K562 (cell line): ENCODE measurements around the gene SLC25A36. TPM values are rescaled to one million over a fixed set of nuclear protein-coding genes. Genes with fewer than 3 reads are reported as not detected.

ENCODE experiments used
- ATAC-seq: fragments of 200-7000 bp; cut with Tn5 transposase; 3 replicates; pipeline ENCODE4 v1.9.1; 2020; ENCODE audit warnings: moderate library complexity
- BruUV-seq: library from RNA; stranded (reverse); fragments of 400-500 nt; replicated peaks from 2 replicates; lab custom pipeline; 2021; lab: Mats Ljungman, UMichigan
- CTCF ChIA-PET: fragments of 300-600 bp; formaldehyde crosslinking; extraction: SDS; loops from one replicate; lab custom pipeline; 2021; ENCODE audit warnings: low intra/inter-chr PET ratio; lab: Yijun Ruan, JAX
- POLR2A ChIA-PET: fragments of 300-600, 350-650 bp; sonication (Branson Sonifier 250); formaldehyde crosslinking; extraction: SDS; loops from one replicate; lab custom pipeline; 2021; ENCODE audit warnings: antibody characterized with exemption, inconsistent platforms; lab: Yijun Ruan, JAX
- DNase-seq, 4 experiments: peaks; one replicate each; pipeline versions ENCODE4 v3.0.0 to v3.0.0-alpha.2; 2011 to 2018; ENCODE audit warnings: low spot score in 3 of 4, mixed read lengths in 3 of 4; ENCODE audit errors: extremely low read depth in 1 of 4
- FAIRE-seq: peaks from 2 replicates; lab custom pipeline; 2011; peaks lifted over from hg19 to GRCh38; lab: Jason Lieb, UNC
- H2AFZ ChIP-seq: 2 replicates; pipeline ENCODE4 v1.6.0; 2011; ENCODE audit warnings: low read depth, low read length, control low read depth, inconsistent platforms
- H3K27ac ChIP-seq: fragments of 200-600 bp; 3 replicates; pipeline ENCODE4 v1.8.0; 2011; ENCODE audit warnings: low read depth, mild to moderate bottlenecking, control low read depth, inconsistent platforms, low read length, moderate library complexity, mixed read lengths; ENCODE audit errors: extremely low read depth
- H3K27me3 ChIP-seq, 2 experiments: fragments of 300-600 bp in 1 of 2; 2 replicates in 1 of 2; 3 replicates in 1 of 2; pipeline versions ENCODE4 v1.6.0 to v1.8.0; 2011; ENCODE audit warnings: inconsistent platforms in 2 of 2, low read length in 2 of 2, mild to moderate bottlenecking in 1 of 2, mixed read lengths in 1 of 2, moderate library complexity in 1 of 2; ENCODE audit not compliant: control insufficient read depth in 2 of 2, insufficient read depth in 2 of 2
- H3K36me3 ChIP-seq: fragments of 300-600 bp; 3 replicates; pipeline ENCODE4 v1.8.0; 2011; ENCODE audit warnings: mild to moderate bottlenecking, low read length, inconsistent platforms; ENCODE audit not compliant: control insufficient read depth, insufficient read depth
- H3K4me1 ChIP-seq, 2 experiments: fragments of 200-600 bp in 1 of 2; replicated peaks in 1 of 2; 2 replicates in 1 of 2; 3 replicates in 1 of 2; pipeline versions ENCODE4 v1.5.1 to v1.8.0; 2011; ENCODE audit warnings: inconsistent platforms in 2 of 2, low read length in 2 of 2, mild to moderate bottlenecking in 1 of 2, mixed read lengths in 1 of 2, moderate library complexity in 1 of 2; ENCODE audit not compliant: control insufficient read depth in 2 of 2, insufficient read depth in 2 of 2
- H3K4me2 ChIP-seq: 2 replicates; pipeline ENCODE4 v1.6.1; 2011; ENCODE audit warnings: low read length, control low read depth, inconsistent platforms, mixed read lengths; ENCODE audit not compliant: insufficient read depth
- H3K4me3 ChIP-seq: fragments of 200-600 bp; sonication (generic), shearing (Covaris generic); 2 replicates; pipeline ENCODE4 v1.5.1; 2016; ENCODE audit warnings: control low read depth, inconsistent platforms
- H3K79me2 ChIP-seq: fragments of 200-600 bp; 3 replicates; pipeline ENCODE4 v1.8.0; 2011; ENCODE audit warnings: low read length, inconsistent platforms; ENCODE audit not compliant: control insufficient read depth, insufficient read depth
- H3K9ac ChIP-seq, 2 experiments: 2 replicates each; pipeline versions ENCODE4 v1.6.0 to v1.6.1; 2011; ENCODE audit warnings: low read depth in 2 of 2, low read length in 2 of 2, control low read depth in 1 of 2, inconsistent platforms in 1 of 2, mild to moderate bottlenecking in 1 of 2, mixed read lengths in 1 of 2; ENCODE audit not compliant: insufficient read depth in 1 of 2
- H3K9me1 ChIP-seq: one replicate; pipeline ENCODE4 v1.6.0; 2011; ENCODE audit warnings: inconsistent platforms, mild to moderate bottlenecking, low read length, moderate library complexity; ENCODE audit not compliant: control insufficient read depth, insufficient read depth
- H3K9me3 ChIP-seq: replicated peaks from 2 replicates; pipeline ENCODE4 v1.5.1; 2011; ENCODE audit warnings: low read depth, low read length, inconsistent platforms; ENCODE audit not compliant: control insufficient read depth, insufficient read depth
- H4K20me1 ChIP-seq: replicated peaks from 2 replicates; pipeline ENCODE4 v1.6.1; 2011; ENCODE audit warnings: low read length, inconsistent platforms, mixed read lengths; ENCODE audit not compliant: control insufficient read depth, insufficient read depth
- ATF1 ChIP-seq, 2 experiments: fragments of 450-650 bp in 1 of 2; IDR thresholded peaks; 2 replicates each; pipeline ENCODE4 v1.6.1; 2016; ENCODE audit warnings: missing compliant biosample characterization in 1 of 2, missing genetic modification characterization in 1 of 2
- GABPB2 ChIP-seq: fragments of 250-450 bp; sonication (Bioruptor Pico); conservative IDR thresholded peaks from 2 replicates; pipeline ENCODE4 v1.5.1; 2021; ENCODE audit warnings: mild to moderate bottlenecking
- HIVEP1 ChIP-seq: fragments of 250-450 bp; sonication (Bioruptor Pico); IDR thresholded peaks from 2 replicates; pipeline ENCODE4 v1.4.0; 2020; ENCODE audit warnings: mild to moderate bottlenecking
- HNRNPH1 ChIP-seq: fragments of 200-400 bp; formaldehyde crosslinking; optimal IDR thresholded peaks from 2 replicates; pipeline ENCODE3; 2017; ENCODE audit warnings: low read depth, mild to moderate bottlenecking, low read length, moderate library complexity
- HNRNPUL1 ChIP-seq: fragments of 200-400 bp; formaldehyde crosslinking; IDR thresholded peaks from 2 replicates; pipeline ENCODE4 v1.6.1; 2017; ENCODE audit warnings: low read length
- ID3 ChIP-seq, 2 experiments: fragments of 250-450 bp in 1 of 2; fragments of 450-650 bp in 1 of 2; sonication (Bioruptor Pico) in 1 of 2; IDR thresholded peaks; 2 replicates each; pipeline versions ENCODE4 v1.6.1 to v1.8.0; 2016 to 2021; ENCODE audit warnings: mild to moderate bottlenecking in 2 of 2, moderate library complexity in 2 of 2, missing compliant biosample characterization in 1 of 2, missing genetic modification characterization in 1 of 2
- POLR2AphosphoS5 ChIP-seq: IDR thresholded peaks from 2 replicates; pipeline ENCODE4 v1.6.1; 2011; ENCODE audit warnings: mild to moderate bottlenecking, low read depth, low read length, moderate library complexity; ENCODE audit not compliant: control insufficient read depth, insufficient read depth
- SRF ChIP-seq, 2 experiments: fragments of 250-450, 450-650 bp in 1 of 2; sonication (Bioruptor Pico) in 1 of 2; sonication (generic) in 1 of 2; formaldehyde crosslinking; IDR thresholded peaks; 2 replicates each; pipeline versions ENCODE4 v1.5.0 to v1.5.1; 2020 to 2022; ENCODE audit warnings: mild to moderate bottlenecking in 1 of 2, missing genetic modification reagents in 1 of 2
- ZNF212 ChIP-seq: fragments of 450-650 bp; formaldehyde crosslinking; IDR thresholded peaks from 2 replicates; pipeline ENCODE4 v1.4.0; 2020; ENCODE audit warnings: mild to moderate bottlenecking
- ZNF583 ChIP-seq: fragments of 250-450 bp; sonication (Bioruptor Pico); IDR thresholded peaks from 2 replicates; pipeline ENCODE4 v1.4.0; 2020
- WGBS: fragments of 100-300 bp; shearing (Covaris generic); methylation state at CpG from one replicate; pipeline ENCODE4 v1.1.6; 2016; ENCODE audit warnings: low coverage, mixed read lengths; ENCODE audit not compliant: insufficient coverage; ENCODE audit errors: missing lambda C conversion rate; 5-methylcytosine and 5-hydroxymethylcytosine counted together
- in situ Hi-C: fragments of 300-500 bp; cut with MboI; formaldehyde crosslinking; loops from 4 replicates; pipeline ENCODE4 v1.15.0; 2018; ENCODE audit warnings: inconsistent platforms, mixed read lengths
- intact Hi-C: fragments of 100-400 bp; cut with micrococcal nuclease; formaldehyde crosslinking; loops from 2 replicates; pipeline ENCODE4 v1.14.2; 2022
- polyA plus RNA-seq, 8 experiments: library from polyadenylated mRNA; depleted of rRNA in 4 of 8; stranded (reverse) in 5 of 8; unstranded in 3 of 8; fragments of >200 nt; fragmentation: Nextera tagmentation in 2 of 8; fragmentation: Illumina TruSeq in 1 of 8; extraction: Ambion mirVana in 2 of 8; extraction: Trizol in 1 of 8; gene quantifications; 2 replicates each; pipeline versions ENCODE4 v1.2.1 to v1.2.3, GENCODE V29; 2011 to 2014; ENCODE audit warnings: inconsistent platforms in 1 of 8, missing spikeins in 1 of 8
- total RNA-seq, 7 experiments: library from RNA; depleted of rRNA in 6 of 7; stranded (reverse); fragments of >200 nt in 6 of 7; fragmentation: Illumina TruSeq in 2 of 7; extraction: Trizol in 2 of 7; gene quantifications; 2 replicates each; pipeline versions ENCODE4 v1.2.1 to v1.2.3, GENCODE V29; 2011 to 2021; ENCODE audit warnings: low replicate concordance in 1 of 7
- TF ChIP-seq, protein P1 (sequence below): sonication (generic); formaldehyde crosslinking; IDR thresholded peaks from 2 replicates; pipeline ENCODE4 v1.9.0; 2022; ENCODE audit warnings: mild to moderate bottlenecking, missing genetic modification reagents
- TF ChIP-seq, protein P2 (sequence below): fragments of 250-450 bp; sonication (Bioruptor Pico); IDR thresholded peaks from 2 replicates; pipeline ENCODE4 v1.5.0; 2022; ENCODE audit warnings: mild to moderate bottlenecking
- TF ChIP-seq, protein P3 (sequence below): sonication (generic); formaldehyde crosslinking; IDR thresholded peaks from 2 replicates; pipeline ENCODE4 v1.8.0; 2022; ENCODE audit warnings: missing genetic modification reagents, mild to moderate bottlenecking, moderate library complexity, borderline replicate concordance

The SLC25A36 gene
- total and polyA plus RNA-seq, 9 of the 15 experiments (the other 6 are each of a cell fraction or from before 2014, with no cell fraction given): 12.0 to 95.3 (median 43.3) TPM

DNA sequence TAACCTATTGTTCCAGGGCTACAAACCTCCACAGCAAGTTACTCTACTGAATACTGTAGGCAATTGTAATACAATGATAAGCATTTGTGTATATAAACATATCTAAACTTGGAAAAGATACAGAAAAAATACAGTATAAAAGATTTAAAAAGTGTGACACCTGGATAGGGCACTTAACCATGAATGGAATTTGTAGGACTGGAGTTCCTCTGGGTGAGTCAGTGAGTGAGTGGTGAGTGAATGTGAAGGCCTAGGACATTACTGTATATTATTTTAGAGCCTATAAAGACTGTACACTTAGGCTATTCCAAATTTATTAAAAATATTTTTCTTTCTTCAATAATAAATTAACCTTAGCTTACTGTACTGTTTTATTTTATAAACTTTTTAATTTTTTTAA, 38.4 kb upstream of the SLC25A36 start:
- no peak for DNase-seq
- H3K4me2 ChIP-seq: no peak overlapping the region
- BruUV-seq: no TSS peak
- H3K9me1 ChIP-seq: no peaks in the 10 kb centered on the region
- in situ Hi-C loops: no loop called here
- no peaks in the 10 kb centered on the region for H3K27me3 ChIP-seq
- POLR2A ChIA-PET: no interaction called here
- no peak for ATAC-seq
- intact Hi-C loops: no loop called here
- H3K4me1 ChIP-seq: no peaks in the 10 kb centered on the region
- H3K9ac ChIP-seq: no peak overlapping the region
- no peak for FAIRE-seq
- no peak overlapping the region for H3K4me3 ChIP-seq
- H4K20me1 ChIP-seq: no peaks in the 10 kb centered on the region
- no peaks in the 10 kb centered on the region for H3K36me3 ChIP-seq
- TF ChIP-seq SRF (CRISPR knock-in tag; IDR thresholded peaks at IDR 0.05): no peak
- TF ChIP-seq GABPB2 (CRISPR knock-in tag): no peak
- TF ChIP-seq ZNF212 (CRISPR knock-in tag): no peak
- TF ChIP-seq HIVEP1 (CRISPR knock-in tag): no peak
- TF ChIP-seq ZNF583 (CRISPR knock-in tag): no peak
- CTCF ChIA-PET: no interaction called here
- no peaks in the 10 kb centered on the region for H3K79me2 ChIP-seq
- H3K27ac ChIP-seq: no peak overlapping the region
- H2AFZ ChIP-seq: no peak overlapping the region
- no peaks in the 10 kb centered on the region for H3K9me3 ChIP-seq

- no peak for FAIRE-seq
- Histone ChIP-seq H3K9me1 (no peaks in the 10 kb centered on the region), H3K9me3 (no peaks in the 10 kb centered on the region), H3K4me2 (no peak overlapping the region), H3K4me1 (no peaks in the 10 kb centered on the region), H3K27me3 (no peaks in the 10 kb centered on the region), H3K9ac (no peak overlapping the region), H3K79me2 (no peaks in the 10 kb centered on the region), H4K20me1 (no peaks in the 10 kb centered on the region), H3K36me3 (no peaks in the 10 kb centered on the region), H3K4me3 (no peak overlapping the region), H3K27ac (no peak overlapping the region), H2AFZ (no peak overlapping the region)
- ChIA-PET CTCF (no interaction called here), POLR2A (interaction anchor here (0.7 to 1.4 kb wide), 2 partner anchors 9 to 1451 kb away, joined by 3 read pairs; no protein-coding TSS in a partner anchor)
- no peak for ATAC-seq
- 0% methylated on average over 1 of the region's 1 CpG for WGBS
- intact Hi-C loops (no loop called here), in situ Hi-C loops (no loop called here)
- no TSS peak for BruUV-seq
- DNase-seq: no peak
- no peak for TF ChIP-seq POLR2AphosphoS5
- no peak for TF ChIP-seq ATF1 (CRISPR knock-in tag; IDR thresholded peaks at IDR 0.05)
- no peak for TF ChIP-seq ATF1 (tag; IDR thresholded peaks at IDR 0.05)
- TF ChIP-seq, protein P1, sequence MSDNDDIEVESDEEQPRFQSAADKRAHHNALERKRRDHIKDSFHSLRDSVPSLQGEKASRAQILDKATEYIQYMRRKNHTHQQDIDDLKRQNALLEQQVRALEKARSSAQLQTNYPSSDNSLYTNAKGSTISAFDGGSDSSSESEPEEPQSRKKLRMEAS (CRISPR knock-in tag): no peak
- TF ChIP-seq, protein P2, sequence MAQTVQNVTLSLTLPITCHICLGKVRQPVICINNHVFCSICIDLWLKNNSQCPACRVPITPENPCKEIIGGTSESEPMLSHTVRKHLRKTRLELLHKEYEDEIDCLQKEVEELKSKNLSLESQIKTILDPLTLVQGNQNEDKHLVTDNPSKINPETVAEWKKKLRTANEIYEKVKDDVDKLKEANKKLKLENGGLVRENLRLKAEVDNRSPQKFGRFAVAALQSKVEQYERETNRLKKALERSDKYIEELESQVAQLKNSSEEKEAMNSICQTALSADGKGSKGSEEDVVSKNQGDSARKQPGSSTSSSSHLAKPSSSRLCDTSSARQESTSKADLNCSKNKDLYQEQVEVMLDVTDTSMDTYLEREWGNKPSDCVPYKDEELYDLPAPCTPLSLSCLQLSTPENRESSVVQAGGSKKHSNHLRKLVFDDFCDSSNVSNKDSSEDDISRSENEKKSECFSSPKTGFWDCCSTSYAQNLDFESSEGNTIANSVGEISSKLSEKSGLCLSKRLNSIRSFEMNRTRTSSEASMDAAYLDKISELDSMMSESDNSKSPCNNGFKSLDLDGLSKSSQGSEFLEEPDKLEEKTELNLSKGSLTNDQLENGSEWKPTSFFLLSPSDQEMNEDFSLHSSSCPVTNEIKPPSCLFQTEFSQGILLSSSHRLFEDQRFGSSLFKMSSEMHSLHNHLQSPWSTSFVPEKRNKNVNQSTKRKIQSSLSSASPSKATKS (CRISPR knock-in tag): no peak
- TF ChIP-seq, protein P3, sequence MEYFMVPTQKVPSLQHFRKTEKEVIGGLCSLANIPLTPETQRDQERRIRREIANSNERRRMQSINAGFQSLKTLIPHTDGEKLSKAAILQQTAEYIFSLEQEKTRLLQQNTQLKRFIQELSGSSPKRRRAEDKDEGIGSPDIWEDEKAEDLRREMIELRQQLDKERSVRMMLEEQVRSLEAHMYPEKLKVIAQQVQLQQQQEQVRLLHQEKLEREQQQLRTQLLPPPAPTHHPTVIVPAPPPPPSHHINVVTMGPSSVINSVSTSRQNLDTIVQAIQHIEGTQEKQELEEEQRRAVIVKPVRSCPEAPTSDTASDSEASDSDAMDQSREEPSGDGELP (CRISPR knock-in tag): no peak
- no peak for TF ChIP-seq ID3 (CRISPR knock-in tag; IDR thresholded peaks at IDR 0.05)
- TF ChIP-seq ID3 (tag; IDR thresholded peaks at IDR 0.05): no peak
- no peak for TF ChIP-seq HNRNPH1
- no peak for TF ChIP-seq HNRNPUL1
These were observed 37.1 kb upstream of the SLC25A36 start for GRCh38 chr3:140904521-140904920.
